ENCODE data around the gene ANKRD39.
A peak's percentile ranks its signal among the peaks of the same experiment; 100 is the strongest.

ANKRD39 gene

GRCh38 chr2:96853321-96853720 lies 4.5 kb downstream of the ANKRD39 start:
- no peak for DNase-seq (ENCODE audit: low read depth in 2 of 2)

- no peak for DNase-seq (ENCODE audit: low read depth in 2 of 2)
These were observed 5.1 kb downstream of the ANKRD39 start for GRCh38 chr2:96852667-96853066.

GRCh38 chr2:96848264-96848663 lies 9.6 kb downstream of the ANKRD39 start:
- no peak for DNase-seq (ENCODE audit: low read depth in 2 of 2)

- DNase-seq (ENCODE audit: low read depth in 2 of 2), result no peak
These were observed 10.2 kb downstream of the ANKRD39 start for GRCh38 chr2:96847586-96847985.

GRCh38 chr2:96846825-96847224 lies 11.0 kb downstream of the ANKRD39 start:
- DNase-seq (ENCODE audit: low read depth in 2 of 2), result no peak

- no peak for DNase-seq (ENCODE audit: low read depth in 2 of 2)
These were observed 13.4 kb downstream of the ANKRD39 start for GRCh38 chr2:96844405-96844808.

- DNase-seq (ENCODE audit: low read depth in 2 of 2), result no peak
These were observed 14.1 kb downstream of the ANKRD39 start, which contains the start of gene ANKRD23 for GRCh38 chr2:96843538-96844268. Gene ANKRD23, minus strand, starts transcription at chr2:96844021. Its CDS starts 29 bp downstream, at chr2:96843992.

GRCh38 chr2:96842600-96842999 lies 15.2 kb downstream of the ANKRD39 start:
- no peak for DNase-seq (ENCODE audit: low read depth in 2 of 2)

- DNase-seq (ENCODE audit: low read depth in 2 of 2), result no peak
These were observed 15.9 kb downstream of the ANKRD39 start for GRCh38 chr2:96841701-96842495.

GRCh38 chr2:96839875-96840850 lies 17.7 kb downstream of the ANKRD39 start:
- no peak for DNase-seq (ENCODE audit: low read depth in 2 of 2)

GRCh38 chr2:96839293-96839874 lies 18.4 kb downstream of the ANKRD39 start:
- DNase-seq (ENCODE audit: low read depth in 2 of 2), result no peak

GRCh38 chr2:96838345-96839292 lies 19.2 kb downstream of the ANKRD39 start:
- no peak for DNase-seq (ENCODE audit: low read depth in 2 of 2)

- DNase-seq (ENCODE audit: low read depth in 2 of 2), result no peak
These were observed 20.2 kb downstream of the ANKRD39 start for GRCh38 chr2:96837575-96837974.

GRCh38 chr2:96835830-96836229 lies 22.0 kb downstream of the ANKRD39 start:
- no peak for DNase-seq (ENCODE audit: low read depth in 2 of 2)

- DNase-seq (ENCODE audit: low read depth in 2 of 2), result peak; percentile 19 to 23
These were observed 24.9 kb downstream of the ANKRD39 start for GRCh38 chr2:96832754-96833507.

GRCh38 chr2:96832408-96832753 lies 25.4 kb downstream of the ANKRD39 start:
- no peak for DNase-seq (ENCODE audit: low read depth in 2 of 2)

GRCh38 chr2:96831679-96832078 lies 26.1 kb downstream of the ANKRD39 start:
- no peak for DNase-seq (ENCODE audit: low read depth in 2 of 2)

GRCh38 chr2:96830044-96830562 lies 27.7 kb downstream of the ANKRD39 start:
- no peak for DNase-seq (ENCODE audit: low read depth in 2 of 2)

- no peak for DNase-seq (ENCODE audit: low read depth in 2 of 2)
These were observed 28.9 kb downstream of the ANKRD39 start for GRCh38 chr2:96828874-96829273.

Data from fibroblast of skin of left quadriceps (primary cell).